Measurements from ENCODE around the gene HDAC5. TPM values are rescaled to one million over a fixed set of nuclear protein-coding genes. Genes with fewer than 3 reads are reported as not detected.
A peak's percentile ranks its signal among the peaks of the same experiment; 100 is the strongest.

Gene HDAC5
- total RNA-seq, 2 experiments from 2014 or later = 16.5 to 22.0 TPM

GRCh38 chr17:44118427-44119050 is 4.9 kb downstream of the HDAC5 start:
- H3K4me3 Mint-ChIP-seq = no peak overlapping the region
- intact Hi-C loops (cut with DNase I, micrococcal nuclease) = no loop called here
- ChIA-PET CTCF (interaction anchor here (1.0 kb wide), 1 partner anchor 9 kb away, joined by 3 read pairs; no protein-coding TSS in a partner anchor), POLR2A (no interaction called here)
- no peaks in the 10 kb centered on the region for H3K27me3 Mint-ChIP-seq
- no peaks in the 10 kb centered on the region for H3K9me3 Mint-ChIP-seq (ENCODE audit: low read depth)
- no peak for ATAC-seq
- peaks cover 17% of the 10 kb centered on the region for H3K4me1 Mint-ChIP-seq
- H3K36me3 Mint-ChIP-seq (ENCODE audit: low read depth) = no peaks in the 10 kb centered on the region
- DNase-seq = no peak
- H3K27ac Mint-ChIP-seq = no peak overlapping the region

- H3K4me1 Mint-ChIP-seq = peaks cover 14% of the 10 kb centered on the region
- ATAC-seq = no peak
- no peak overlapping the region for H3K27ac Mint-ChIP-seq
- H3K9me3 Mint-ChIP-seq (ENCODE audit: low read depth) = no peaks in the 10 kb centered on the region
- POLR2A ChIA-PET = interaction anchor here (1.0 kb wide), 1 partner anchor 15 kb away, joined by 6 read pairs; no protein-coding TSS in a partner anchor
- no peak for DNase-seq
- intact Hi-C loops (cut with DNase I, micrococcal nuclease) = no loop called here
- H3K4me3 Mint-ChIP-seq = no peak overlapping the region
- no peaks in the 10 kb centered on the region for H3K27me3 Mint-ChIP-seq
- H3K36me3 Mint-ChIP-seq (ENCODE audit: low read depth) = no peaks in the 10 kb centered on the region
- CTCF ChIA-PET = interaction anchor here (0.6 to 1.4 kb wide), 3 partner anchors 11 to 193 kb away, joined by 3 read pairs; no protein-coding TSS in a partner anchor
These were observed 6.1 kb downstream of the HDAC5 start for GRCh38 chr17:44117351-44117750.

- no peaks in the 10 kb centered on the region for H3K36me3 Mint-ChIP-seq (ENCODE audit: low read depth)
- intact Hi-C loops (cut with DNase I, micrococcal nuclease) = no loop called here
- ATAC-seq = peak; percentile 32
- ChIA-PET CTCF (interaction anchor here (0.5 to 2.0 kb wide), 18 partner anchors 8 to 215 kb away, joined by 3 to 8 read pairs (median 3); partner anchors contain the start of gene HDAC5), POLR2A (interaction anchor here (0.6 kb wide), 1 partner anchor 59 kb away, joined by 7 read pairs; no protein-coding TSS in a partner anchor)
- H3K4me1 Mint-ChIP-seq = peaks cover 15% of the 10 kb centered on the region
- no peak overlapping the region for H3K4me3 Mint-ChIP-seq
- H3K27me3 Mint-ChIP-seq = no peaks in the 10 kb centered on the region
- no peaks in the 10 kb centered on the region for H3K9me3 Mint-ChIP-seq (ENCODE audit: low read depth)
- no peak overlapping the region for H3K27ac Mint-ChIP-seq
- peak; percentile 50 for DNase-seq
These were observed 7.6 kb downstream of the HDAC5 start for GRCh38 chr17:44115585-44116415.

GRCh38 chr17:44113868-44114840 is 9.3 kb downstream of the HDAC5 start:
- DNase-seq = no peak
- Mint-ChIP-seq H3K4me1 (peaks cover 15% of the 10 kb centered on the region), H3K4me3 (no peak overlapping the region), H3K36me3 (ENCODE audit: low read depth) (no peaks in the 10 kb centered on the region), H3K9me3 (ENCODE audit: low read depth) (no peaks in the 10 kb centered on the region), H3K27ac (no peak overlapping the region), H3K27me3 (no peaks in the 10 kb centered on the region)
- no peak for ATAC-seq
- ChIA-PET POLR2A (no interaction called here), CTCF (interaction anchor here (1.0 kb wide), 1 partner anchor 30 kb away, joined by 6 read pairs; no protein-coding TSS in a partner anchor)
- intact Hi-C loops (cut with DNase I, micrococcal nuclease) = no loop called here

- no peak for ATAC-seq
- no peaks in the 10 kb centered on the region for H3K27me3 Mint-ChIP-seq
- no peaks in the 10 kb centered on the region for H3K36me3 Mint-ChIP-seq (ENCODE audit: low read depth)
These were observed 10.1 kb downstream of the HDAC5 start for GRCh38 chr17:44113382-44113781.

GRCh38 chr17:44112284-44113280 is 10.9 kb downstream of the HDAC5 start:
- Mint-ChIP-seq H3K36me3 (ENCODE audit: low read depth) (no peaks in the 10 kb centered on the region), H3K4me1 (peaks cover 13% of the 10 kb centered on the region), H3K27ac (no peak overlapping the region), H3K27me3 (no peaks in the 10 kb centered on the region), H3K4me3 (no peak overlapping the region), H3K9me3 (ENCODE audit: low read depth) (no peaks in the 10 kb centered on the region)
- ChIA-PET CTCF (interaction anchor here (0.6 to 1.0 kb wide), 3 partner anchors 11 to 89 kb away, joined by 3 read pairs; partner anchors contain the start of gene HDAC5), POLR2A (interaction anchor here (1.4 kb wide), 1 partner anchor 11 kb away, joined by 4 read pairs; the partner anchor contains the start of gene HDAC5)
- DNase-seq (no peak), ATAC-seq (no peak)
- intact Hi-C loops (cut with DNase I, micrococcal nuclease) = no loop called here

More at GRCh38 chr17:44113382-44113781, 10.1 kb downstream of the HDAC5 start:
- POLR2A ChIA-PET = no interaction called here
- Mint-ChIP-seq H3K9me3 (ENCODE audit: low read depth) (no peaks in the 10 kb centered on the region), H3K27ac (no peak overlapping the region), H3K4me3 (no peak overlapping the region), H3K4me1 (peaks cover 13% of the 10 kb centered on the region)
- no peak for DNase-seq
- intact Hi-C loops (cut with DNase I, micrococcal nuclease) = no loop called here
- CTCF ChIA-PET = no interaction called here

GRCh38 chr17:44111777-44112176 is 11.7 kb downstream of the HDAC5 start:
- Mint-ChIP-seq H3K36me3 (ENCODE audit: low read depth) (no peaks in the 10 kb centered on the region), H3K4me1 (peaks cover 13% of the 10 kb centered on the region), H3K27me3 (no peaks in the 10 kb centered on the region), H3K9me3 (ENCODE audit: low read depth) (no peaks in the 10 kb centered on the region), H3K27ac (no peak overlapping the region), H3K4me3 (no peak overlapping the region)
- ChIA-PET POLR2A (interaction anchor here (1.4 kb wide), 1 partner anchor 12 kb away, joined by 4 read pairs; the partner anchor contains the start of gene HDAC5), CTCF (interaction anchor here (0.6 to 1.0 kb wide), 4 partner anchors 12 to 88 kb away, joined by 3 to 4 read pairs (median 3); partner anchors contain the start of gene HDAC5)
- DNase-seq = no peak
- no peak for ATAC-seq
- intact Hi-C loops (cut with DNase I, micrococcal nuclease) = no loop called here

- Mint-ChIP-seq H3K36me3 (ENCODE audit: low read depth) (no peaks in the 10 kb centered on the region), H3K4me1 (peaks cover 13% of the 10 kb centered on the region), H3K4me3 (no peak overlapping the region), H3K27me3 (no peaks in the 10 kb centered on the region), H3K9me3 (ENCODE audit: low read depth) (no peaks in the 10 kb centered on the region), H3K27ac (no peak overlapping the region)
- POLR2A ChIA-PET = no interaction called here
- peak; percentile 83 for DNase-seq
- intact Hi-C loops (cut with DNase I, micrococcal nuclease) = no loop called here
- CTCF ChIA-PET = interaction anchor here (0.8 to 1.3 kb wide), 4 partner anchors 13 to 70 kb away, joined by 3 to 4 read pairs (median 3); partner anchors contain the start of gene HDAC5
- ATAC-seq = peak; percentile 87
These were observed 12.4 kb downstream of the HDAC5 start for GRCh38 chr17:44110823-44111633.

- DNase-seq (no peak), ATAC-seq (no peak)
- no peaks in the 10 kb centered on the region for H3K36me3 Mint-ChIP-seq (ENCODE audit: low read depth)
- ChIA-PET CTCF (interaction anchor here (1.1 to 1.3 kb wide), 3 partner anchors 8 to 69 kb away, joined by 3 read pairs; no protein-coding TSS in a partner anchor), POLR2A (no interaction called here)
- no peak overlapping the region for H3K27ac Mint-ChIP-seq
- H3K9me3 Mint-ChIP-seq (ENCODE audit: low read depth) = no peaks in the 10 kb centered on the region
- no peaks in the 10 kb centered on the region for H3K27me3 Mint-ChIP-seq
- intact Hi-C loops (cut with DNase I, micrococcal nuclease) = no loop called here
- H3K4me1 Mint-ChIP-seq = peaks cover 13% of the 10 kb centered on the region
- H3K4me3 Mint-ChIP-seq = no peak overlapping the region
These were observed 13.3 kb downstream of the HDAC5 start for GRCh38 chr17:44110011-44110686.

Data from activated CD4-positive, alpha-beta T cell treated with anti-CD3 and anti-CD28 coated beads for 36 hours (primary cell).